Esophagus squamous epithelium (tissue), 4 donors: ENCODE results near the gene RIMBP2.

Experiments used
- POLR2A ChIP-seq, 4 donors: fragments of 450-650 bp; IDR thresholded peaks; one replicate each; pipeline ENCODE4 v1.6.1; 2017; ENCODE audit warnings: antibody characterized with exemption in 4 of 4, mild to moderate bottlenecking in 4 of 4, moderate library complexity in 3 of 4
- TF ChIP-seq, protein P1 (sequence below), 6 experiments: fragments of 450-650 bp in 4 of 6; fragments of 200-600 bp in 2 of 6; sonication (generic) in 2 of 6; IDR thresholded peaks; one replicate each; pipeline ENCODE4 v1.5.1; 2016 to 2019; ENCODE audit warnings: antibody characterized with exemption in 6 of 6, mild to moderate bottlenecking in 4 of 6, moderate library complexity in 4 of 6

- TF ChIP-seq, protein P1, sequence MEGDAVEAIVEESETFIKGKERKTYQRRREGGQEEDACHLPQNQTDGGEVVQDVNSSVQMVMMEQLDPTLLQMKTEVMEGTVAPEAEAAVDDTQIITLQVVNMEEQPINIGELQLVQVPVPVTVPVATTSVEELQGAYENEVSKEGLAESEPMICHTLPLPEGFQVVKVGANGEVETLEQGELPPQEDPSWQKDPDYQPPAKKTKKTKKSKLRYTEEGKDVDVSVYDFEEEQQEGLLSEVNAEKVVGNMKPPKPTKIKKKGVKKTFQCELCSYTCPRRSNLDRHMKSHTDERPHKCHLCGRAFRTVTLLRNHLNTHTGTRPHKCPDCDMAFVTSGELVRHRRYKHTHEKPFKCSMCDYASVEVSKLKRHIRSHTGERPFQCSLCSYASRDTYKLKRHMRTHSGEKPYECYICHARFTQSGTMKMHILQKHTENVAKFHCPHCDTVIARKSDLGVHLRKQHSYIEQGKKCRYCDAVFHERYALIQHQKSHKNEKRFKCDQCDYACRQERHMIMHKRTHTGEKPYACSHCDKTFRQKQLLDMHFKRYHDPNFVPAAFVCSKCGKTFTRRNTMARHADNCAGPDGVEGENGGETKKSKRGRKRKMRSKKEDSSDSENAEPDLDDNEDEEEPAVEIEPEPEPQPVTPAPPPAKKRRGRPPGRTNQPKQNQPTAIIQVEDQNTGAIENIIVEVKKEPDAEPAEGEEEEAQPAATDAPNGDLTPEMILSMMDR (IDR thresholded peaks at IDR 0.05) = no peak
- no peak for TF ChIP-seq POLR2A (IDR thresholded peaks at IDR 0.05)
These were observed 297.0 kb downstream of the RIMBP2 start for GRCh38 chr12:130419116-130419515.
